Keratinocyte (primary cell): ENCODE results near the gene C10orf67. TPM values are rescaled to one million over a fixed set of nuclear protein-coding genes. Genes with fewer than 3 reads are reported as not detected.

Source experiments
- DNase-seq: peaks from one replicate; pipeline ENCODE4 v3.0.0-alpha.2; 2011; ENCODE audit warnings: low read depth, missing footprints, low spot score
- FAIRE-seq: peaks from 2 replicates; lab custom pipeline; 2011; peaks lifted over from hg19 to GRCh38; lab: Jason Lieb, UNC
- H2AFZ ChIP-seq: 2 replicates; pipeline ENCODE4 v1.6.0; 2012; ENCODE audit warnings: low read length, control low read depth, inconsistent platforms; ENCODE audit not compliant: control insufficient read depth
- H3K27ac ChIP-seq: 2 replicates; pipeline ENCODE4 v1.5.1; 2011; ENCODE audit warnings: low read length; ENCODE audit not compliant: control insufficient read depth, insufficient read depth
- H3K27me3 ChIP-seq: 3 replicates; pipeline ENCODE4 v1.6.0; 2011; ENCODE audit warnings: low read length; ENCODE audit not compliant: control insufficient read depth, insufficient read depth; ENCODE audit errors: extremely low read depth
- H3K36me3 ChIP-seq, 2 experiments: 2 replicates in 1 of 2; 3 replicates in 1 of 2; pipeline ENCODE4 v1.5.1; 2011; ENCODE audit warnings: low read length in 2 of 2, mild to moderate bottlenecking in 1 of 2; ENCODE audit not compliant: control insufficient read depth in 2 of 2, insufficient read depth in 2 of 2; ENCODE audit errors: extremely low read depth in 1 of 2
- H3K4me1 ChIP-seq: 3 replicates; pipeline ENCODE4 v1.5.1; 2011; ENCODE audit warnings: low read length; ENCODE audit not compliant: control insufficient read depth, insufficient read depth; ENCODE audit errors: extremely low read depth
- H3K4me2 ChIP-seq: 3 replicates; pipeline ENCODE4 v1.6.0; 2011; ENCODE audit warnings: low read depth, low read length; ENCODE audit not compliant: control insufficient read depth, insufficient read depth; ENCODE audit errors: extremely low read depth
- H3K4me3 ChIP-seq, 3 experiments: fragments of 200-600 bp in 1 of 3; sonication (generic) in 1 of 3; 2 replicates in 2 of 3; 3 replicates in 1 of 3; pipeline ENCODE4 v1.5.1; 2011 to 2016; ENCODE audit warnings: low read length in 3 of 3, mild to moderate bottlenecking in 3 of 3, control low read depth in 2 of 3, inconsistent platforms in 1 of 3, low read depth in 1 of 3, mixed read lengths in 1 of 3, mixed run types in 1 of 3, moderate library complexity in 1 of 3; ENCODE audit not compliant: control insufficient read depth in 2 of 3, insufficient read depth in 2 of 3; ENCODE audit errors: extremely low read depth in 1 of 3
- H3K79me2 ChIP-seq: 2 replicates; pipeline ENCODE4 v1.6.0; 2012; ENCODE audit warnings: low read length; ENCODE audit not compliant: control insufficient read depth, insufficient read depth
- H3K9ac ChIP-seq: 3 replicates; pipeline ENCODE4 v1.6.0; 2011; ENCODE audit warnings: low read length; ENCODE audit not compliant: control insufficient read depth, insufficient read depth; ENCODE audit errors: extremely low read depth
- H3K9me1 ChIP-seq: 3 replicates; pipeline ENCODE4 v1.6.0; 2011; ENCODE audit warnings: low read length; ENCODE audit not compliant: control insufficient read depth, insufficient read depth; ENCODE audit errors: extremely low read depth
- H3K9me3 ChIP-seq: 2 replicates; pipeline ENCODE4 v1.5.1; 2012; ENCODE audit warnings: low read depth, low read length; ENCODE audit not compliant: control insufficient read depth
- H4K20me1 ChIP-seq: 3 replicates; pipeline ENCODE4 v1.6.0; 2011; ENCODE audit warnings: low read length; ENCODE audit not compliant: control insufficient read depth, insufficient read depth; ENCODE audit errors: extremely low read depth
- EZH2 ChIP-seq: IDR thresholded peaks from one replicate; pipeline ENCODE4 v1.6.1; 2012; ENCODE audit warnings: inconsistent platforms, mild to moderate bottlenecking, low read length, moderate library complexity
- dilution Hi-C: fragments of 300-500 bp; cut with MboI; formaldehyde crosslinking; loops from one replicate; pipeline ENCODE4 v1.7.0; 2020; ENCODE audit warnings: low sequenced_read_pairs; ENCODE audit not compliant: extremely low pct_ligation_motif_present
- polyA plus RNA-seq, 5 experiments: library from polyadenylated mRNA; depleted of rRNA in 3 of 5; stranded (reverse) in 3 of 5; stranded (forward) in 1 of 5; unstranded in 1 of 5; fragments of >200 nt; gene quantifications; 1 replicate in 1 of 5; 2 replicates in 3 of 5; 3 replicates in 1 of 5; pipeline versions ENCODE4 v1.2.1 to v1.2.3, GENCODE V29; 2011 to 2012; ENCODE audit warnings: missing spikeins in 2 of 5, low read depth in 1 of 5, low replicate concordance in 1 of 5
- TF ChIP-seq, protein P1 (sequence below), 3 experiments: IDR thresholded peaks in 1 of 3; conservative IDR thresholded peaks in 1 of 3; optimal IDR thresholded peaks in 1 of 3; 2 replicates in 2 of 3; 3 replicates in 1 of 3; pipeline versions ENCODE3 to v1.5.1; 2011; ENCODE audit warnings: low read length in 3 of 3, mild to moderate bottlenecking in 3 of 3, moderate library complexity in 2 of 3, control low read depth in 1 of 3, inconsistent platforms in 1 of 3; ENCODE audit not compliant: insufficient read depth in 2 of 3; ENCODE audit errors: extremely low read depth in 1 of 3

C10orf67 gene
- polyA plus RNA-seq, 1 donor (not counting 4 experiments of a cell fraction or from before 2014, with no cell fraction given) = 0.26 TPM

- Histone ChIP-seq H3K79me2 (no peaks in the 10 kb centered on the region), H2AFZ (no peak overlapping the region), H3K9ac (no peak overlapping the region), H3K4me3 (no peak overlapping the region), H3K4me1 (no peaks in the 10 kb centered on the region), H3K27me3 (peaks cover 87% of the 10 kb centered on the region), H3K9me1 (no peaks in the 10 kb centered on the region), H4K20me1 (no peaks in the 10 kb centered on the region), H3K9me3 (no peaks in the 10 kb centered on the region), H3K27ac (no peak overlapping the region), H3K4me2 (no peak overlapping the region), H3K36me3 (no peaks in the 10 kb centered on the region)
- dilution Hi-C loops = no loop called here
- no peak for FAIRE-seq
- TF ChIP-seq, protein P1, sequence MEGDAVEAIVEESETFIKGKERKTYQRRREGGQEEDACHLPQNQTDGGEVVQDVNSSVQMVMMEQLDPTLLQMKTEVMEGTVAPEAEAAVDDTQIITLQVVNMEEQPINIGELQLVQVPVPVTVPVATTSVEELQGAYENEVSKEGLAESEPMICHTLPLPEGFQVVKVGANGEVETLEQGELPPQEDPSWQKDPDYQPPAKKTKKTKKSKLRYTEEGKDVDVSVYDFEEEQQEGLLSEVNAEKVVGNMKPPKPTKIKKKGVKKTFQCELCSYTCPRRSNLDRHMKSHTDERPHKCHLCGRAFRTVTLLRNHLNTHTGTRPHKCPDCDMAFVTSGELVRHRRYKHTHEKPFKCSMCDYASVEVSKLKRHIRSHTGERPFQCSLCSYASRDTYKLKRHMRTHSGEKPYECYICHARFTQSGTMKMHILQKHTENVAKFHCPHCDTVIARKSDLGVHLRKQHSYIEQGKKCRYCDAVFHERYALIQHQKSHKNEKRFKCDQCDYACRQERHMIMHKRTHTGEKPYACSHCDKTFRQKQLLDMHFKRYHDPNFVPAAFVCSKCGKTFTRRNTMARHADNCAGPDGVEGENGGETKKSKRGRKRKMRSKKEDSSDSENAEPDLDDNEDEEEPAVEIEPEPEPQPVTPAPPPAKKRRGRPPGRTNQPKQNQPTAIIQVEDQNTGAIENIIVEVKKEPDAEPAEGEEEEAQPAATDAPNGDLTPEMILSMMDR (optimal IDR thresholded peaks at IDR 0.05 in 1 of 3, IDR thresholded peaks at IDR 0.05 in 1 of 3, conservative IDR thresholded peaks at IDR 0.05 in 1 of 3; ENCODE audit: extremely low read depth in 1 of 3, insufficient read depth in 2 of 3, low read length in 3 of 3) = no peak
- TF ChIP-seq EZH2 = no peak
- no peak for DNase-seq
These were observed 144.7 kb downstream of the C10orf67 start for GRCh38 chr10:23199768-23200511.

DNA sequence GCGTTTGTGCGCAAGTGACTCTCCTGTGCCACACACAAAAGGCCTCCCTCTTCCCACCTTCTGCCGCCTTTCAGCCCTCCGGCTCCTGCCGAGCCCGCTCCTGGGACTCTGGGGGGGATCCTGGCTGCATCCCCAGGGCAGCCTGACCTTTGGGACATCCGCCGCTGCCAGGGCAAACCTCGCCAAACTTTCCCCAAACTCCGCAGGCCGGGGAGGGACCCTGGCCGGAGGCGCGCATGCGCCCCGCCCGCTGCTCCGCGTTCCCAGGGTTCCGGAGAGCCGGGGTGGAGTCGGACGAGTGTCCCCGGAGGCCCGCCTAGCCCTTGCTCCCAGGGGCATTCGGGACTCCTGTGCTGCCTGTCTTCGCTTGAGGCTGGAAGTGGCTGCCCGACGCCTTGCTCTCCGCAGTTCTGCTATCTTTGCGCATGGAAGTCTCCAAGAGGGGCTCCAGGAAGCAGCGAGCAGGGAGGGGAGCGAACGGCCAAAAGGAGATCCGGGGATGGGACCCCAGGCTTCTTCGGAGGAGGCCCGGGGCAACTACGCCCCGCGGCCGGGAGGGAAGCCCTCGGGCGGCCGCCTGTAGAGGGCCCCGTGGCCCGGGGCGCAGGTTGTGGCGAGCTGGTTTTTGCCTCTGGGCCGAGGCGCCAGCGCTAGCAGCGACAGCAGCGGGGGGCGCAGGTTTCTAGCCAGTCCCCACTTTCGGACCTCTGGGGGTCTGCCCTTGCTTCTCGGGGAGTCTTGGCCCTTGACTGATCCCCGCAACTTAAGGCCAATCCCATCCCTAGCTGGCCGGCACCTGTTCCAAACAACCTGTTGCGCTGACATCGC lies 145.4 kb downstream of the C10orf67 start:
- Histone ChIP-seq H3K9ac (no peak overlapping the region), H3K27me3 (peaks cover 87% of the 10 kb centered on the region), H3K27ac (no peak overlapping the region), H4K20me1 (no peaks in the 10 kb centered on the region), H3K4me1 (no peaks in the 10 kb centered on the region), H2AFZ (no peak overlapping the region), H3K9me3 (no peaks in the 10 kb centered on the region), H3K4me3 (no peak overlapping the region), H3K4me2 (no peak overlapping the region), H3K36me3 (no peaks in the 10 kb centered on the region), H3K9me1 (no peaks in the 10 kb centered on the region), H3K79me2 (no peaks in the 10 kb centered on the region)
- DNase-seq (no peak), FAIRE-seq (no peak)
- dilution Hi-C loops = no loop called here
- TF ChIP-seq, protein P1 (optimal IDR thresholded peaks at IDR 0.05 in 1 of 3, IDR thresholded peaks at IDR 0.05 in 1 of 3, conservative IDR thresholded peaks at IDR 0.05 in 1 of 3; ENCODE audit: extremely low read depth in 1 of 3, insufficient read depth in 2 of 3, low read length in 3 of 3) = no peak
- peak; percentile 44 for TF ChIP-seq EZH2
